ENCODE measurements around the gene SMARCC2. TPM values are rescaled to one million over a fixed set of nuclear protein-coding genes. Genes with fewer than 3 reads are reported as not detected.
A peak's percentile ranks its signal among the peaks of the same experiment; 100 is the strongest.

Gene SMARCC2
- total RNA-seq, 1 donor from 2014 or later = 105 TPM

- TF ChIP-seq, protein P1, sequence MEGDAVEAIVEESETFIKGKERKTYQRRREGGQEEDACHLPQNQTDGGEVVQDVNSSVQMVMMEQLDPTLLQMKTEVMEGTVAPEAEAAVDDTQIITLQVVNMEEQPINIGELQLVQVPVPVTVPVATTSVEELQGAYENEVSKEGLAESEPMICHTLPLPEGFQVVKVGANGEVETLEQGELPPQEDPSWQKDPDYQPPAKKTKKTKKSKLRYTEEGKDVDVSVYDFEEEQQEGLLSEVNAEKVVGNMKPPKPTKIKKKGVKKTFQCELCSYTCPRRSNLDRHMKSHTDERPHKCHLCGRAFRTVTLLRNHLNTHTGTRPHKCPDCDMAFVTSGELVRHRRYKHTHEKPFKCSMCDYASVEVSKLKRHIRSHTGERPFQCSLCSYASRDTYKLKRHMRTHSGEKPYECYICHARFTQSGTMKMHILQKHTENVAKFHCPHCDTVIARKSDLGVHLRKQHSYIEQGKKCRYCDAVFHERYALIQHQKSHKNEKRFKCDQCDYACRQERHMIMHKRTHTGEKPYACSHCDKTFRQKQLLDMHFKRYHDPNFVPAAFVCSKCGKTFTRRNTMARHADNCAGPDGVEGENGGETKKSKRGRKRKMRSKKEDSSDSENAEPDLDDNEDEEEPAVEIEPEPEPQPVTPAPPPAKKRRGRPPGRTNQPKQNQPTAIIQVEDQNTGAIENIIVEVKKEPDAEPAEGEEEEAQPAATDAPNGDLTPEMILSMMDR (IDR thresholded peaks at IDR 0.05; ENCODE audit: unreplicated experiment) = peak; percentile 60
- DNase-seq (ENCODE audit: low spot score) = peak; percentile 88
- Mint-ChIP-seq H3K27ac (ENCODE audit: unreplicated experiment) (peak overlapping the region; percentile 95), H3K4me1 (ENCODE audit: unreplicated experiment) (peaks cover 37% of the 10 kb centered on the region), H3K27me3 (ENCODE audit: unreplicated experiment) (peaks cover 28% of the 10 kb centered on the region), H3K4me3 (ENCODE audit: unreplicated experiment) (peak overlapping the region; percentile 97), H3K36me3 (ENCODE audit: low read depth, unreplicated experiment) (peaks cover 26% of the 10 kb centered on the region), H3K9me3 (ENCODE audit: unreplicated experiment) (no peaks in the 10 kb centered on the region)
These were observed 823 bp upstream of the SMARCC2 start for GRCh38 chr12:56189918-56190694.

- Mint-ChIP-seq H3K4me1 (ENCODE audit: unreplicated experiment) (peaks cover 37% of the 10 kb centered on the region), H3K27me3 (ENCODE audit: unreplicated experiment) (peaks cover 28% of the 10 kb centered on the region), H3K27ac (ENCODE audit: unreplicated experiment) (peak overlapping the region; percentile 81), H3K36me3 (ENCODE audit: low read depth, unreplicated experiment) (peaks cover 32% of the 10 kb centered on the region), H3K4me3 (ENCODE audit: unreplicated experiment) (peak overlapping the region; percentile 96), H3K9me3 (ENCODE audit: unreplicated experiment) (no peaks in the 10 kb centered on the region)
- peak; percentile 46 for DNase-seq (ENCODE audit: low spot score)
- TF ChIP-seq, protein P1 (IDR thresholded peaks at IDR 0.05; ENCODE audit: unreplicated experiment) = no peak
These were observed 545 bp downstream of the SMARCC2 start for GRCh38 chr12:56188778-56189098.

- H3K27ac Mint-ChIP-seq (ENCODE audit: unreplicated experiment) = peak overlapping the region; percentile 81
- peaks cover 33% of the 10 kb centered on the region for H3K4me1 Mint-ChIP-seq (ENCODE audit: unreplicated experiment)
- H3K4me3 Mint-ChIP-seq (ENCODE audit: unreplicated experiment) = peak overlapping the region; percentile 96
- no peaks in the 10 kb centered on the region for H3K9me3 Mint-ChIP-seq (ENCODE audit: unreplicated experiment)
- peaks cover 28% of the 10 kb centered on the region for H3K27me3 Mint-ChIP-seq (ENCODE audit: unreplicated experiment)
- TF ChIP-seq, protein P1 (IDR thresholded peaks at IDR 0.05; ENCODE audit: unreplicated experiment) = no peak
- H3K36me3 Mint-ChIP-seq (ENCODE audit: low read depth, unreplicated experiment) = peaks cover 32% of the 10 kb centered on the region
- no peak for DNase-seq (ENCODE audit: low spot score)
These were observed 1.0 kb downstream of the SMARCC2 start for GRCh38 chr12:56188131-56188777.

GRCh38 chr12:56186957-56187356 lies 2.3 kb downstream of the SMARCC2 start:
- Mint-ChIP-seq H3K4me3 (ENCODE audit: unreplicated experiment) (no peak overlapping the region), H3K4me1 (ENCODE audit: unreplicated experiment) (peaks cover 31% of the 10 kb centered on the region), H3K27ac (ENCODE audit: unreplicated experiment) (no peak overlapping the region), H3K9me3 (ENCODE audit: unreplicated experiment) (no peaks in the 10 kb centered on the region), H3K36me3 (ENCODE audit: low read depth, unreplicated experiment) (peaks cover 29% of the 10 kb centered on the region), H3K27me3 (ENCODE audit: unreplicated experiment) (peaks cover 25% of the 10 kb centered on the region)
- TF ChIP-seq, protein P1 (IDR thresholded peaks at IDR 0.05; ENCODE audit: unreplicated experiment) = no peak
- no peak for DNase-seq (ENCODE audit: low spot score)

DNA sequence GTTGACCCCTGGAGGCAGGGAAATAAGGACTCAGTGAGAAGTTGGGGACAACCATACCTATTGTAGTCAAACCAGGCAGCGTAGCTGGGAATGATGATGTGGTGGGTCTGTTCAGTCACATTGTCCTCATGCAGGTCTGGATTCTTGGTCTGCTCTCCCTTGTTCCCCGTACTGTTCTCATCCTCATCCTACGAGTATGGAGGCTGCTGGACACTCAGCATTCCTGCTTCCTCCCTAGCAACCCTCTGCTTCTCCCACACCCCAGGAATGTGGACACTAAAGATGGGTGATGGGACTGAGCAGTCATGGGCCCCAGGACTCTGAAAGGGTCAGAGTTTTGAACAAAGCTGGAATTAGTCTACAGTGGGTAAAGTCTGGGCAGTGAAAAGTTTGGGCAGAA lies 10.9 kb downstream of the SMARCC2 start:
- Mint-ChIP-seq H3K27me3 (ENCODE audit: unreplicated experiment) (peaks cover 7% of the 10 kb centered on the region), H3K4me3 (ENCODE audit: unreplicated experiment) (no peak overlapping the region), H3K27ac (ENCODE audit: unreplicated experiment) (no peak overlapping the region), H3K9me3 (ENCODE audit: unreplicated experiment) (no peaks in the 10 kb centered on the region), H3K4me1 (ENCODE audit: unreplicated experiment) (no peaks in the 10 kb centered on the region), H3K36me3 (ENCODE audit: low read depth, unreplicated experiment) (peaks cover 58% of the 10 kb centered on the region)
- DNase-seq (ENCODE audit: low spot score) = no peak
- TF ChIP-seq, protein P1 (IDR thresholded peaks at IDR 0.05; ENCODE audit: unreplicated experiment) = no peak

All from endothelial cell (in vitro differentiated cells).